ENCODE results near the gene PKP4.

The PKP4 gene

DNA sequence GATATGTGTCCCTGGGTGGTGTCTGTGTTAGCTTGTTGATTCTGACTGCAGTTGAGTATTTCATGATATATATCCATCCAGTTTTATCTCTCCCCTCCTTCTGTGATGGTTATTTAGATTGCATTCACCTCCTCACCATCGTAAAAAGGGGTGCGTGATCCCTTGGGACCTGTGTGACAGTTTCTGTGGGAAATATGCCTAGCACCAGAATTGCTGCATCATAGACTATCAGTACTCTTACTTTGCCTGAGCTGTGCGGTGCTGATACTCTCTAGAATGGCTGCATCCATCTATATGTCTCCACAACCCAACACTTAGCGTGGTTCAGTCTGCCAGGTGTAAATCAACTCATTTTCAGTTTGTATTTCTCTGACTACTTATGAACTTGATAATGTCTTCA, 34.3 kb downstream of the PKP4 start:
- TF ChIP-seq, protein P1, sequence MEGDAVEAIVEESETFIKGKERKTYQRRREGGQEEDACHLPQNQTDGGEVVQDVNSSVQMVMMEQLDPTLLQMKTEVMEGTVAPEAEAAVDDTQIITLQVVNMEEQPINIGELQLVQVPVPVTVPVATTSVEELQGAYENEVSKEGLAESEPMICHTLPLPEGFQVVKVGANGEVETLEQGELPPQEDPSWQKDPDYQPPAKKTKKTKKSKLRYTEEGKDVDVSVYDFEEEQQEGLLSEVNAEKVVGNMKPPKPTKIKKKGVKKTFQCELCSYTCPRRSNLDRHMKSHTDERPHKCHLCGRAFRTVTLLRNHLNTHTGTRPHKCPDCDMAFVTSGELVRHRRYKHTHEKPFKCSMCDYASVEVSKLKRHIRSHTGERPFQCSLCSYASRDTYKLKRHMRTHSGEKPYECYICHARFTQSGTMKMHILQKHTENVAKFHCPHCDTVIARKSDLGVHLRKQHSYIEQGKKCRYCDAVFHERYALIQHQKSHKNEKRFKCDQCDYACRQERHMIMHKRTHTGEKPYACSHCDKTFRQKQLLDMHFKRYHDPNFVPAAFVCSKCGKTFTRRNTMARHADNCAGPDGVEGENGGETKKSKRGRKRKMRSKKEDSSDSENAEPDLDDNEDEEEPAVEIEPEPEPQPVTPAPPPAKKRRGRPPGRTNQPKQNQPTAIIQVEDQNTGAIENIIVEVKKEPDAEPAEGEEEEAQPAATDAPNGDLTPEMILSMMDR (conservative IDR thresholded peaks at IDR 0.05), result no peak
- no peak for TF ChIP-seq ZFX (IDR thresholded peaks at IDR 0.05)
- H3K27ac ChIP-seq, result no peak overlapping the region

DNA sequence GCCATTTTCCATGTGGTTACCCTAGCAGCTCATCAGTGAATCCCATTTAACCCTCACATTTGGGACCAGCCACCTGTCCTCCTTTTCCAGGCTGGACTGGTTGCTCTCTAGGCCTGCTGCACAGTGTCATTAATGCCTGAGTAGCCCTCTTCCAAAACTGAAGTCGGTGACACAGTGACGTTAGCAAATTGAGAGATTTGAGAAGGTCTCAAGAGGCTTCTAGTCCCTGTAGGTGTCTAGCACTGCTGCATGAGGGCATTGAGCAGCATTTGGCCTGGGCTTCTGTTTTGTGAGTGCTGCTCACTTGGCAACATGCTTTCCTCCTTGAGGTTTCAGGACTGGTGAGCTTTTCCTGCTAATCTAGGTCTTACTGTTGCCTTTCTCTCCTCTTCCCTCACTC, 36.7 kb downstream of the PKP4 start:
- no peak overlapping the region for H3K27ac ChIP-seq
- TF ChIP-seq, protein P1 (conservative IDR thresholded peaks at IDR 0.05), result no peak
- no peak for TF ChIP-seq ZFX (IDR thresholded peaks at IDR 0.05)

GRCh38 chr2:158495175-158495574, 38.4 kb downstream of the PKP4 start:
- no peak for TF ChIP-seq ZFX (IDR thresholded peaks at IDR 0.05)
- TF ChIP-seq, protein P1 (conservative IDR thresholded peaks at IDR 0.05), result no peak
- no peak overlapping the region for H3K27ac ChIP-seq

- H3K27ac ChIP-seq, result no peak overlapping the region
- TF ChIP-seq, protein P1 (conservative IDR thresholded peaks at IDR 0.05), result no peak
- no peak for TF ChIP-seq ZFX (IDR thresholded peaks at IDR 0.05)
Measured at GRCh38 chr2:158496986-158497385, 40.2 kb downstream of the PKP4 start.

DNA sequence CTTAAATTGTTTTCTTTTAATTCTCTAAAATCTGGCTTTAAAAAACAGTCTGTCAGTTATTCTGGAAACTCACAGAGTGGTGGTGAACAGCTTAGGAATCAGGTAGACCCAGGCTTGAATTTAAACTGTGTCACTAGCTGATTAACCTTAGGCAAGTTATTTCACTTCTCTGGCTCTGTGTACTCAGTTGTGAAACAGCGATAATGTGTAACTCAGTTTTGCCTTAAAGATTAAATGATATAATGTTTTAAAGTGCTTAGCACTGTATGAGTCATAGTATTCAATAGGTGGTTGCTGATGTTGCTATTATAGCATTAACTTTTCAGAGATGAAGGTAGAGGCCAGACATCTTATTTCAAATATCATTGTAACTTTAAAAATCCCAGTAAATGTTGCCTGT, 40.7 kb downstream of the PKP4 start:
- H3K27ac ChIP-seq, result no peak overlapping the region
- TF ChIP-seq ZFX (IDR thresholded peaks at IDR 0.05), result no peak
- TF ChIP-seq, protein P1 (conservative IDR thresholded peaks at IDR 0.05), result no peak

DNA sequence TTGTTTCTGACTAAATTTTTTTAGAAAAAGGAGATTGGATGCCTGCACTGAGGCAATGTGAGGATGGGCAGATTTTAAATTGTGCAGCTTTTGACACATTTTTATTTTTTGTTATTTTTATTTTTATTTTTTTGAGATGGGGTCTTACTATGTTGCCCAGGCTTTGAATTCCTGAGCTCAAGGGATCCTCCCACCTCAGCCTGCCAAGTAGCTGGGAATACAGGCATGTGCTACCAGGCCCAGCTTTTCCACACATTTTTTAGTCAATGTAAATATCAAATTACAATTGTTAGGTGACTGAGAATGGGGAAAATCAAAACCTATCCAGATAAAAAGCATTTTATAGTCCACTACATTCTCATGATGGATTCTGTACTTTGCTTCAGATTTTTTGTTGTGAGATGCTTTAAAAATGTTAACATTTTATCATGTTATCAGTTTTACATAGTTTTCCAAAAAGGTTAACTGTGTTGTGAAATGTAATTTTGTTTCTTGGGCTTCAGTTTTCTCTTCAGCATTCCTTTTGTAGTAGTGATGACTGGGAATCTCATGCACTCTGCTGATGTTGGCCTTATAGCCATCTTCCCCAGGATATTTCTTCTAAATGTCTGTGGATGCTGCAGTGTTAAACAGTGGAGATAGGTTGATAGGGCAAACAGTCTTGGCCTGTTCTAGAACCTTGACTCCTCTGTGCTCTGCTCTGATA, 41.4 kb downstream of the PKP4 start:
- no peak overlapping the region for H3K27ac ChIP-seq
- TF ChIP-seq, protein P1 (conservative IDR thresholded peaks at IDR 0.05), result no peak
- TF ChIP-seq ZFX (IDR thresholded peaks at IDR 0.05), result no peak

GRCh38 chr2:158498749-158499136, 42.0 kb downstream of the PKP4 start:
- TF ChIP-seq, protein P1 (conservative IDR thresholded peaks at IDR 0.05), result no peak
- TF ChIP-seq ZFX (IDR thresholded peaks at IDR 0.05), result no peak
- H3K27ac ChIP-seq, result no peak overlapping the region
